Adrenal gland (tissue), 5 donors: ENCODE data around the gene COL8A1.

Experiments used
- CTCF ChIP-seq, 6 experiments: fragments of 450-650 bp in 4 of 6; fragments of 200-600 bp in 2 of 6; sonication (generic) in 1 of 6; IDR thresholded peaks; 1 replicate in 5 of 6; 2 replicates in 1 of 6; pipeline versions ENCODE4 v1.5.1 to v1.8.0; 2016 to 2021; ENCODE audit warnings: antibody characterized with exemption in 6 of 6, mild to moderate bottlenecking in 2 of 6, moderate library complexity in 1 of 6
- POLR2A ChIP-seq, 2 donors: fragments of 450-650 bp; IDR thresholded peaks; one replicate each; pipeline ENCODE4 v1.6.1; 2017; ENCODE audit warnings: antibody characterized with exemption in 2 of 2, mild to moderate bottlenecking in 2 of 2, moderate library complexity in 1 of 2
- donor health status: DM: no; HTN: no; CAD: no.

GRCh38 chr3:99646107-99646435 is 7.7 kb downstream of the COL8A1 start:
- TF ChIP-seq CTCF (IDR thresholded peaks at IDR 0.05) (no peak), POLR2A (IDR thresholded peaks at IDR 0.05) (no peak)
